Peyer's patch (tissue), 4 donors: ENCODE results near the gene GUF1. TPM values are rescaled to one million over a fixed set of nuclear protein-coding genes. Genes with fewer than 3 reads are reported as not detected.

ENCODE experiments used
- DNase-seq, 3 donors: peaks; one replicate each; pipeline ENCODE4 v3.0.0-alpha.2; 2017 to 2019
- H3K27ac ChIP-seq, 4 donors: fragments of 200-600 bp; sonication (generic); one replicate each; pipeline ENCODE4 v1.5.1; 2016 to 2019
- H3K27me3 ChIP-seq, 2 donors: fragments of 200-600 bp; sonication (generic); one replicate each; pipeline ENCODE4 v1.5.1; 2019
- H3K36me3 ChIP-seq, 3 donors: fragments of 200-600 bp; sonication (generic); one replicate each; pipeline ENCODE4 v1.5.1; 2016 to 2019
- H3K4me1 ChIP-seq, 4 donors: fragments of 200-600 bp; sonication (generic); one replicate each; pipeline ENCODE4 v1.5.1; 2016 to 2019
- H3K4me3 ChIP-seq, 4 donors: fragments of 200-600 bp; sonication (generic); 1 replicate in 3 of 4; 2 replicates in 1 of 4; pipeline ENCODE4 v1.5.1; 2016 to 2019; ENCODE audit warnings: mild to moderate bottlenecking in 1 of 4
- H3K9me3 ChIP-seq, 4 donors: fragments of 200-600 bp; sonication (generic); one replicate each; pipeline ENCODE4 v1.5.1; 2016 to 2019; ENCODE audit warnings: mild to moderate bottlenecking in 1 of 4
- CTCF ChIP-seq, 6 experiments: fragments of 450-650 bp in 4 of 6; fragments of 200-600 bp in 2 of 6; sonication (generic) in 1 of 6; IDR thresholded peaks; one replicate each; pipeline ENCODE4 v1.5.1; 2017 to 2019; ENCODE audit warnings: antibody characterized with exemption in 6 of 6, mild to moderate bottlenecking in 3 of 6, moderate library complexity in 1 of 6
- POLR2A ChIP-seq, 2 donors: fragments of 450-650 bp; IDR thresholded peaks; one replicate each; pipeline ENCODE4 v1.5.1; 2017; ENCODE audit warnings: antibody characterized with exemption in 2 of 2, mild to moderate bottlenecking in 2 of 2, moderate library complexity in 2 of 2
- total RNA-seq, 4 donors: library from RNA; depleted of rRNA; stranded (reverse); fragments of >200 nt; gene quantifications; one replicate each; pipeline ENCODE4 v1.1.0, GENCODE V29; 2016

The GUF1 gene
- total RNA-seq, 4 donors from 2014 or later, result 14.6 to 26.6 (median 17.9) TPM

GRCh38 chr4:44674471-44674870 is 3.7 kb upstream of the GUF1 start:
- H3K27me3 ChIP-seq, result no peaks in the 10 kb centered on the region
- no peak overlapping the region for H3K4me3 ChIP-seq
- TF ChIP-seq CTCF (IDR thresholded peaks at IDR 0.05) (no peak), POLR2A (IDR thresholded peaks at IDR 0.05) (no peak)
- H3K27ac ChIP-seq, result no peak overlapping the region
- no peaks in the 10 kb centered on the region for H3K36me3 ChIP-seq
- H3K4me1 ChIP-seq, result peaks cover 0 to 7% (median 0%) of the 10 kb centered on the region in 4 donors
- DNase-seq, result no peak
- H3K9me3 ChIP-seq, result no peaks in the 10 kb centered on the region

- H3K27me3 ChIP-seq, result no peaks in the 10 kb centered on the region
- no peak overlapping the region for H3K27ac ChIP-seq
- H3K36me3 ChIP-seq, result no peaks in the 10 kb centered on the region
- no peak for TF ChIP-seq POLR2A (IDR thresholded peaks at IDR 0.05)
- no peak for TF ChIP-seq CTCF (IDR thresholded peaks at IDR 0.05)
- no peak for DNase-seq
- no peaks in the 10 kb centered on the region for H3K9me3 ChIP-seq
- H3K4me1 ChIP-seq, result peaks cover 0 to 16% (median 0%) of the 10 kb centered on the region in 4 donors
- H3K4me3 ChIP-seq, result no peak overlapping the region
Observed at GRCh38 chr4:44675366-44675765, 2.9 kb upstream of the GUF1 start.

GRCh38 chr4:44679060-44679459 is 840 bp downstream of the GUF1 start:
- H3K9me3 ChIP-seq, result no peaks in the 10 kb centered on the region
- peak overlapping the region; percentile 69 to 94 (median 72) for H3K4me3 ChIP-seq
- peaks cover 0 to 27% (median 0%) of the 10 kb centered on the region in 3 donors for H3K36me3 ChIP-seq
- TF ChIP-seq POLR2A (IDR thresholded peaks at IDR 0.05) (no peak), CTCF (IDR thresholded peaks at IDR 0.05) (no peak)
- peaks cover 0 to 17% (median 0%) of the 10 kb centered on the region in 4 donors for H3K4me1 ChIP-seq
- H3K27ac ChIP-seq, result peak overlapping the region in 3 of 4 donors; percentile 87 to 91 (median 91)
- DNase-seq, result no peak
- no peaks in the 10 kb centered on the region for H3K27me3 ChIP-seq

GRCh38 chr4:44684648-44685047 is 6.4 kb downstream of the GUF1 start:
- H3K36me3 ChIP-seq, result peaks cover 0 to 80% (median 0%) of the 10 kb centered on the region in 3 donors
- no peaks in the 10 kb centered on the region for H3K9me3 ChIP-seq
- no peak overlapping the region for H3K4me3 ChIP-seq
- no peaks in the 10 kb centered on the region for H3K27me3 ChIP-seq
- DNase-seq, result no peak
- TF ChIP-seq CTCF (IDR thresholded peaks at IDR 0.05) (no peak), POLR2A (IDR thresholded peaks at IDR 0.05) (no peak)
- H3K27ac ChIP-seq, result no peak overlapping the region
- H3K4me1 ChIP-seq, result peaks cover 0 to 8% (median 0%) of the 10 kb centered on the region in 4 donors

- H3K4me1 ChIP-seq, result no peaks in the 10 kb centered on the region
- no peak overlapping the region for H3K27ac ChIP-seq
- peaks cover 0 to 70% (median 0%) of the 10 kb centered on the region in 3 donors for H3K36me3 ChIP-seq
- H3K4me3 ChIP-seq, result no peak overlapping the region
- TF ChIP-seq CTCF (IDR thresholded peaks at IDR 0.05), result no peak
- H3K27me3 ChIP-seq, result no peaks in the 10 kb centered on the region
- DNase-seq, result no peak
- no peaks in the 10 kb centered on the region for H3K9me3 ChIP-seq
Observed at GRCh38 chr4:44700427-44700826, 22.2 kb downstream of the GUF1 start.

GRCh38 chr4:44701037-44701436 is 22.8 kb downstream of the GUF1 start:
- no peaks in the 10 kb centered on the region for H3K27me3 ChIP-seq
- H3K4me1 ChIP-seq, result no peaks in the 10 kb centered on the region
- H3K36me3 ChIP-seq, result peaks cover 0 to 68% (median 0%) of the 10 kb centered on the region in 3 donors
- no peaks in the 10 kb centered on the region for H3K9me3 ChIP-seq
- TF ChIP-seq POLR2A (IDR thresholded peaks at IDR 0.05) (no peak), CTCF (IDR thresholded peaks at IDR 0.05) (no peak)
- DNase-seq, result no peak
- no peak overlapping the region for H3K4me3 ChIP-seq
- H3K27ac ChIP-seq, result no peak overlapping the region
